OCI-LY7 (cell line): Measurements from ENCODE around the gene SMIM21. TPM values are rescaled to one million over a fixed set of nuclear protein-coding genes. Genes with fewer than 3 reads are reported as not detected.

Source experiments
- BruUV-seq: library from RNA; stranded (reverse); fragments of 400-500 nt; replicated peaks from 2 replicates; lab custom pipeline; 2021; lab: Mats Ljungman, UMichigan
- CTCF ChIA-PET: fragments of 300-600 bp; sonication (Branson Sonifier 250); formaldehyde crosslinking; loops from one replicate; lab custom pipeline; 2022; ENCODE audit warnings: antibody characterized with exemption; ENCODE audit not compliant: unreplicated experiment; lab: Charles Lee
- POLR2A ChIA-PET: fragments of 300-600 bp; sonication (Branson Sonifier 250); formaldehyde crosslinking; loops from one replicate; lab custom pipeline; 2022; ENCODE audit warnings: antibody characterized with exemption; lab: Charles Lee
- DNase-seq: peaks from one replicate; pipeline ENCODE4 v3.0.0-alpha.2; 2015; ENCODE audit warnings: low spot score
- H2AFZ ChIP-seq: fragments of 200-600 bp; sonication (generic), shearing (Covaris generic); 2 replicates; pipeline ENCODE4 v1.6.1; 2014; ENCODE audit warnings: mild to moderate bottlenecking, antibody characterized with exemption, low read length, moderate library complexity
- H3K27ac ChIP-seq: fragments of 200-600 bp; sonication (generic); 2 replicates; pipeline ENCODE4 v1.5.1; 2014; ENCODE audit warnings: mixed run types, low read depth, mild to moderate bottlenecking, moderate library complexity, low read length, inconsistent platforms; ENCODE audit not compliant: poor library complexity, severe bottlenecking
- H3K36me3 ChIP-seq: fragments of 200-600 bp; sonication (generic); 2 replicates; pipeline ENCODE4 v1.6.1; 2014; ENCODE audit warnings: mild to moderate bottlenecking, antibody characterized with exemption, low read length, moderate library complexity, mixed read lengths; ENCODE audit not compliant: insufficient read depth
- H3K4me1 ChIP-seq: fragments of 200-600 bp; sonication (generic); 2 replicates; pipeline ENCODE4 v1.5.1; 2014; ENCODE audit warnings: mild to moderate bottlenecking, low read length; ENCODE audit not compliant: insufficient read depth, poor library complexity, severe bottlenecking
- H3K4me2 ChIP-seq: fragments of 200-600 bp; sonication (generic); 2 replicates; pipeline ENCODE4 v1.6.1; 2014; ENCODE audit warnings: mild to moderate bottlenecking, low read length
- H3K4me3 ChIP-seq: fragments of 200-600 bp; sonication (generic); 2 replicates; pipeline ENCODE4 v1.5.1; 2014; ENCODE audit warnings: mild to moderate bottlenecking, low read depth, low read length; ENCODE audit not compliant: poor library complexity, severe bottlenecking
- H3K79me2 ChIP-seq: fragments of 200-600 bp; sonication (generic); 2 replicates; pipeline ENCODE4 v1.6.1; 2016; ENCODE audit warnings: low read depth, mild to moderate bottlenecking, low read length, moderate library complexity, mixed read lengths; ENCODE audit not compliant: insufficient read depth
- H3K9me2 ChIP-seq: fragments of 200-600 bp; sonication (generic); 2 replicates; pipeline ENCODE4 v1.6.1; 2016; ENCODE audit warnings: mild to moderate bottlenecking, low read length, mixed read lengths; ENCODE audit not compliant: insufficient read depth
- H3K9me3 ChIP-seq: fragments of 200-600 bp; sonication (generic); 2 replicates; pipeline ENCODE4 v1.6.1; 2014; ENCODE audit warnings: mild to moderate bottlenecking, mixed run types, low read length, mixed read lengths
- H4K20me1 ChIP-seq: fragments of 200-600 bp; sonication (generic); 2 replicates; pipeline ENCODE4 v1.6.1; 2014; ENCODE audit warnings: mild to moderate bottlenecking, antibody characterized with exemption, low read length, moderate library complexity, mixed read lengths; ENCODE audit not compliant: insufficient read depth
- CTCF ChIP-seq: fragments of 200-600 bp; sonication (generic); conservative IDR thresholded peaks from 2 replicates; pipeline ENCODE4 v1.5.1; 2014; ENCODE audit warnings: mild to moderate bottlenecking, antibody characterized with exemption, low read length, moderate library complexity, mixed read lengths
- EZH2phosphoT487 ChIP-seq: fragments of 200-600 bp; sonication (generic); IDR thresholded peaks from 2 replicates; pipeline ENCODE4 v1.6.1; 2018; ENCODE audit warnings: low read depth, borderline replicate concordance, mild to moderate bottlenecking, mixed run types, antibody characterized with exemption, low read length, moderate library complexity, mixed read lengths
- intact Hi-C: fragments of 100-400 bp; cut with micrococcal nuclease; formaldehyde crosslinking; loops from one replicate; pipeline ENCODE4 v1.10.0; 2022; ENCODE audit not compliant: unreplicated experiment
- total RNA-seq, 2 experiments: library from RNA; depleted of rRNA in 1 of 2; stranded (reverse); fragments of >200 nt in 1 of 2; shearing (Covaris generic) in 1 of 2; gene quantifications; 2 replicates each; pipeline ENCODE4 v1.2.3, GENCODE V29; 2014 to 2022

SMIM21 gene
- total RNA-seq, 2 experiments from 2014 or later = not detected

GRCh38 chr18:75467281-75467795 is 39.8 kb upstream of the SMIM21 start:
- CTCF ChIA-PET = no interaction called here
- TF ChIP-seq EZH2phosphoT487 (no peak), CTCF (no peak)
- H4K20me1 ChIP-seq = no peaks in the 10 kb centered on the region
- no peak overlapping the region for H3K4me3 ChIP-seq
- no peaks in the 10 kb centered on the region for H3K36me3 ChIP-seq
- no peaks in the 10 kb centered on the region for H3K79me2 ChIP-seq
- no peak for DNase-seq
- no peaks in the 10 kb centered on the region for H3K4me1 ChIP-seq
- no peaks in the 10 kb centered on the region for H3K9me3 ChIP-seq
- no peak overlapping the region for H3K27ac ChIP-seq
- H3K9me2 ChIP-seq = no peaks in the 10 kb centered on the region
- BruUV-seq = no TSS peak
- intact Hi-C loops = no loop called here
- no peak overlapping the region for H3K4me2 ChIP-seq
- H2AFZ ChIP-seq = no peak overlapping the region
- POLR2A ChIA-PET = no interaction called here

- Histone ChIP-seq H3K4me3 (no peak overlapping the region), H2AFZ (no peak overlapping the region), H3K9me2 (no peaks in the 10 kb centered on the region), H3K36me3 (no peaks in the 10 kb centered on the region), H3K27ac (no peak overlapping the region), H3K4me2 (no peak overlapping the region), H3K4me1 (no peaks in the 10 kb centered on the region), H4K20me1 (no peaks in the 10 kb centered on the region), H3K9me3 (no peaks in the 10 kb centered on the region), H3K79me2 (no peaks in the 10 kb centered on the region)
- ChIA-PET POLR2A (no interaction called here), CTCF (no interaction called here)
- intact Hi-C loops = no loop called here
- no peak for DNase-seq
- TF ChIP-seq CTCF = no peak
- no peak for TF ChIP-seq EZH2phosphoT487
- no TSS peak for BruUV-seq
These were observed 36.9 kb upstream of the SMIM21 start for GRCh38 chr18:75464356-75464755.

- CTCF ChIA-PET = no interaction called here
- H3K36me3 ChIP-seq = no peaks in the 10 kb centered on the region
- H2AFZ ChIP-seq = no peak overlapping the region
- no peak overlapping the region for H3K27ac ChIP-seq
- DNase-seq = no peak
- H3K9me2 ChIP-seq = no peaks in the 10 kb centered on the region
- no peaks in the 10 kb centered on the region for H3K9me3 ChIP-seq
- intact Hi-C loops = no loop called here
- BruUV-seq = no TSS peak
- H3K4me3 ChIP-seq = no peak overlapping the region
- POLR2A ChIA-PET = no interaction called here
- no peaks in the 10 kb centered on the region for H4K20me1 ChIP-seq
- no peaks in the 10 kb centered on the region for H3K79me2 ChIP-seq
- H3K4me1 ChIP-seq = no peaks in the 10 kb centered on the region
- no peak for TF ChIP-seq CTCF
- TF ChIP-seq EZH2phosphoT487 = no peak
- H3K4me2 ChIP-seq = no peak overlapping the region
These were observed 34.8 kb upstream of the SMIM21 start for GRCh38 chr18:75462178-75462832.
